GM12864 (cell line): ENCODE results near the gene GCN1.

Source experiments
- DNase-seq: peaks from one replicate; pipeline ENCODE4 v3.0.0-alpha.2; 2011; ENCODE audit warnings: low read depth
- H3K4me3 ChIP-seq: 2 replicates; pipeline ENCODE4 v1.5.1; 2011; ENCODE audit warnings: mild to moderate bottlenecking, low read depth, low read length, control low read depth
- TF ChIP-seq, protein P1 (sequence below): IDR thresholded peaks from 2 replicates; pipeline ENCODE4 v1.5.1; 2011; ENCODE audit warnings: low read depth, mild to moderate bottlenecking, moderate library complexity, low read length, control low read depth, inconsistent platforms; ENCODE audit errors: missing control alignments

GCN1 gene

GRCh38 chr12:120228291-120229070, 34.0 kb upstream of the GCN1 start:
- DNase-seq, result peak; percentile 37
- H3K4me3 ChIP-seq, result no peak overlapping the region
- TF ChIP-seq, protein P1, sequence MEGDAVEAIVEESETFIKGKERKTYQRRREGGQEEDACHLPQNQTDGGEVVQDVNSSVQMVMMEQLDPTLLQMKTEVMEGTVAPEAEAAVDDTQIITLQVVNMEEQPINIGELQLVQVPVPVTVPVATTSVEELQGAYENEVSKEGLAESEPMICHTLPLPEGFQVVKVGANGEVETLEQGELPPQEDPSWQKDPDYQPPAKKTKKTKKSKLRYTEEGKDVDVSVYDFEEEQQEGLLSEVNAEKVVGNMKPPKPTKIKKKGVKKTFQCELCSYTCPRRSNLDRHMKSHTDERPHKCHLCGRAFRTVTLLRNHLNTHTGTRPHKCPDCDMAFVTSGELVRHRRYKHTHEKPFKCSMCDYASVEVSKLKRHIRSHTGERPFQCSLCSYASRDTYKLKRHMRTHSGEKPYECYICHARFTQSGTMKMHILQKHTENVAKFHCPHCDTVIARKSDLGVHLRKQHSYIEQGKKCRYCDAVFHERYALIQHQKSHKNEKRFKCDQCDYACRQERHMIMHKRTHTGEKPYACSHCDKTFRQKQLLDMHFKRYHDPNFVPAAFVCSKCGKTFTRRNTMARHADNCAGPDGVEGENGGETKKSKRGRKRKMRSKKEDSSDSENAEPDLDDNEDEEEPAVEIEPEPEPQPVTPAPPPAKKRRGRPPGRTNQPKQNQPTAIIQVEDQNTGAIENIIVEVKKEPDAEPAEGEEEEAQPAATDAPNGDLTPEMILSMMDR, result peak; percentile 93

- no peak for DNase-seq
- H3K4me3 ChIP-seq, result no peak overlapping the region
- TF ChIP-seq, protein P1, result no peak
Measured at GRCh38 chr12:120228041-120228290, 33.5 kb upstream of the GCN1 start.

GRCh38 chr12:120227233-120228040, 32.9 kb upstream of the GCN1 start:
- no peak overlapping the region for H3K4me3 ChIP-seq
- TF ChIP-seq, protein P1, result no peak
- no peak for DNase-seq

DNA sequence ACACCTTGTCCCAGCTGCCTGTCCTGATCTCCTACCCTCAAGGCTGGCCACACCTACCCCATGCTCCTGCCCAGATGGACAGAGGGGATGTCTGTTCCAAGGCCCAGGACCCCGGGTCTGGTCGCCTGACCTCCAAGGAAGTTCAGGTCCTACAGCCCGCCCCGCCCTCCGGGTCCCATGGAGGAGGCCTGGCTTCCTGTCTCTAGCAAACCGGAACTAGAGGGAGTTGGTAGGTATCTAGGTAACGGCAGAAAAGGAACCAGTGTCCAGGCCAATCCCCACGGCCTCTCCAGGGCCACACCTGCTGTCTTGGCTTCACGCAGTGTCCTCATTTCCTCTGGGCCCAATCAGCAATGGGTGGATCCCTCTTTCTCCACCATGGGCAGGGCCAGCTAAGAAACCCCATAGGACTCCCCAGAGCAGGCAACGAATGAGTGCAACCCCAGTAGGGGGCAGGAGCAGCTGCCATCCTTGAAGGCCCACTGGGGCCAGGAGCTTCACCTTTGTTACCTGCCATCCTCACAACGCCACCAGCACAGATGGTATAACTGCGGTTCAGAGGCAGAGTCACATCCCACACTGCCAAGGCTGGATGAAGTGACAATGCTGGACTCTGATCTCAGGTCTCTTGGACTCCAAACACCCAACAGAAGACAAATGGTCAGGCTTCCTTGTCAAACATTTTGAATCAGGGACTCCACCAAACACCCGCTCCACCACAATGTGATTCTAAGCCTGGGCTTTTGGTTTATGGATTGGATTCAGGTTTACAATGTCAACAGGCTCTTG, 31.5 kb upstream of the GCN1 start:
- TF ChIP-seq, protein P1, result peak; percentile 28
- peak overlapping the region; percentile 32 for H3K4me3 ChIP-seq
- no peak for DNase-seq

GRCh38 chr12:120225200-120225558, 30.7 kb upstream of the GCN1 start:
- DNase-seq, result no peak
- TF ChIP-seq, protein P1, result no peak
- no peak overlapping the region; the same call in 1 of the 2 replicates for H3K4me3 ChIP-seq

DNA sequence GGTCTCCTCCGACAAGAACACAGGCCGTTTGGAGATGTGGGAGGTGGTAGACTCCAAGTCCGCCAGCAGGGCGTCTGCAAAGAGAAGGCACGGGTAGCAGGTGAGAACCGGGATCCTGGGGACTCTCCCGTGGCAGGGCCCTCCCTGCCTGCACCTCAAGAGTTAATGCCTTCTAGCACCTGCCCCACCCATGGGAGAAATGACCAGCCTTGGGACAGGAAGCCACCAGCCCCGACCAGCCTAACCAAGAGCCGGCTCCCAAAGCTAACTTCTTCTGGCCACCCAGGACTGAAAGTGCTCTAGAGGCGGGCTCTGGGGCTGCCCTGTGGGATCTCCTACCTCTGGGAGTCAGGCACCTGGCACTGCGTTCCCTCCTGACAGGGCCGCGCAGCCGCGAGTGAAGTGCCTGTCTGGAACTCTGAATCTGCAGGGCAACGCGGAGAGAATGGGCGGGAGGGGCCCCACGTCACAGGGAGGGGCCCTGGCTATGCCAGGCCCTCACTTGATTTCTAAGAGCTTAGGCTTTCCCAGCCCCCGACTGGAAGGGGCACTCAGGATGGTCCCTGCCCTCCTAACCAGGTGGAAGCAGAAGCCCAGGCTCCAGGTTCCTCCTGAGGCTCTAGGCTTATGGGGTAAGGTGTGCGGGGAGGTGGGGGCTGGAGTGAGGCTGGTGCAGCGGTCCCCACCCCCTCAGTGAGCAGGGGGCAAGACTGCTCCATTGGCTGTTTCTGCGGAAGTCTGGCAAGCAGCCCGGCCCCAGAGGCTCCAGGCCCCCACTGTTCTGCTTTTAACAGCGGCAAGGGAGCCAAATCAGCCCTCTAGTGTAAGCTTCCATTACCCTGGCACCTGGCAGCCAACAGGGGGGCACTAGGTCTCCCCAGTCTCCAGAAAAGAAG, 30.0 kb upstream of the GCN1 start:
- no peak for DNase-seq
- H3K4me3 ChIP-seq, result no peak overlapping the region
- TF ChIP-seq, protein P1, result no peak
